Ascending aorta (tissue), 2 donors: ENCODE results near the gene CSTPP1. TPM values are rescaled to one million over a fixed set of nuclear protein-coding genes. Genes with fewer than 3 reads are reported as not detected.

Source experiments
- DNase-seq, 2 donors: peaks; one replicate each; pipeline ENCODE4 v3.0.0-alpha.2; 2019; ENCODE audit warnings: low spot score in 2 of 2
- H3K27ac ChIP-seq, 2 donors: fragments of 200-600 bp; sonication (generic); one replicate each; pipeline ENCODE4 v1.5.1; 2016 to 2017; ENCODE audit warnings: mild to moderate bottlenecking in 1 of 2
- H3K27me3 ChIP-seq: fragments of 200-600 bp; sonication (generic); one replicate; pipeline ENCODE4 v1.5.1; 2017
- H3K36me3 ChIP-seq, 2 donors: fragments of 200-600 bp; sonication (generic); one replicate each; pipeline ENCODE4 v1.5.1; 2016
- H3K4me1 ChIP-seq, 2 donors: fragments of 200-600 bp; sonication (generic); one replicate each; pipeline ENCODE4 v1.5.1; 2016 to 2017; ENCODE audit warnings: mild to moderate bottlenecking in 1 of 2
- H3K4me3 ChIP-seq, 2 donors: fragments of 200-600 bp; sonication (generic); one replicate each; pipeline ENCODE4 v1.5.1; 2016 to 2017; ENCODE audit warnings: mild to moderate bottlenecking in 1 of 2
- H3K9me3 ChIP-seq, 2 donors: fragments of 200-600 bp; sonication (generic); one replicate each; pipeline ENCODE4 v1.5.1; 2016
- CTCF ChIP-seq, 3 experiments: fragments of 200-600 bp in 2 of 3; fragments of 450-650 bp in 1 of 3; sonication (generic) in 2 of 3; IDR thresholded peaks; one replicate each; pipeline ENCODE4 v1.5.1; 2016 to 2019; ENCODE audit warnings: antibody characterized with exemption in 3 of 3, mild to moderate bottlenecking in 1 of 3, moderate library complexity in 1 of 3
- intact Hi-C: fragments of 100-400 bp; cut with DNase I; formaldehyde crosslinking; loops from one replicate; pipeline ENCODE4 v1.15.1; 2023
- total RNA-seq: library from RNA; depleted of rRNA; stranded (reverse); fragments of >200 nt; gene quantifications from one replicate; pipeline ENCODE4 v1.1.0, GENCODE V29; 2016

The CSTPP1 gene
- total RNA-seq, 1 donor from 2014 or later = 16.6 TPM

- Histone ChIP-seq H3K36me3 (no peaks in the 10 kb centered on the region), H3K27me3 (no peaks in the 10 kb centered on the region), H3K9me3 (no peaks in the 10 kb centered on the region), H3K4me1 (no peaks in the 10 kb centered on the region), H3K27ac (no peak overlapping the region), H3K4me3 (no peak overlapping the region)
- no peak for DNase-seq
- no peak for TF ChIP-seq CTCF (IDR thresholded peaks at IDR 0.05)
- intact Hi-C loops = no loop called here
Observed at GRCh38 chr11:46902694-46903093, 33.9 kb upstream of the CSTPP1 start.

- no peak overlapping the region for H3K27ac ChIP-seq
- no peaks in the 10 kb centered on the region for H3K9me3 ChIP-seq
- no peaks in the 10 kb centered on the region for H3K4me1 ChIP-seq
- DNase-seq = no peak
- intact Hi-C loops = no loop called here
- H3K27me3 ChIP-seq = no peaks in the 10 kb centered on the region
- no peak for TF ChIP-seq CTCF (IDR thresholded peaks at IDR 0.05)
- no peaks in the 10 kb centered on the region for H3K36me3 ChIP-seq
- no peak overlapping the region for H3K4me3 ChIP-seq
Observed at GRCh38 chr11:46903846-46904245, 32.7 kb upstream of the CSTPP1 start.

GRCh38 chr11:46905806-46906205 is 30.8 kb upstream of the CSTPP1 start:
- Histone ChIP-seq H3K4me1 (no peaks in the 10 kb centered on the region), H3K9me3 (no peaks in the 10 kb centered on the region), H3K27ac (no peak overlapping the region), H3K36me3 (no peaks in the 10 kb centered on the region), H3K4me3 (no peak overlapping the region), H3K27me3 (no peaks in the 10 kb centered on the region)
- no peak for DNase-seq
- intact Hi-C loops = no loop called here
- TF ChIP-seq CTCF (IDR thresholded peaks at IDR 0.05) = no peak

GRCh38 chr11:46906609-46907041 is 29.9 kb upstream of the CSTPP1 start:
- Histone ChIP-seq H3K36me3 (no peaks in the 10 kb centered on the region), H3K4me3 (no peak overlapping the region), H3K27me3 (no peaks in the 10 kb centered on the region), H3K27ac (no peak overlapping the region), H3K4me1 (no peaks in the 10 kb centered on the region), H3K9me3 (no peaks in the 10 kb centered on the region)
- intact Hi-C loops = no loop called here
- DNase-seq = no peak
- no peak for TF ChIP-seq CTCF (IDR thresholded peaks at IDR 0.05)

GRCh38 chr11:46907606-46908005 is 29.0 kb upstream of the CSTPP1 start:
- no peak for TF ChIP-seq CTCF (IDR thresholded peaks at IDR 0.05)
- Histone ChIP-seq H3K27me3 (no peaks in the 10 kb centered on the region), H3K27ac (no peak overlapping the region), H3K4me3 (no peak overlapping the region), H3K4me1 (no peaks in the 10 kb centered on the region), H3K36me3 (no peaks in the 10 kb centered on the region), H3K9me3 (no peaks in the 10 kb centered on the region)
- no peak for DNase-seq
- intact Hi-C loops = no loop called here

GRCh38 chr11:46912526-46913150 is 23.9 kb upstream of the CSTPP1 start:
- H3K4me1 ChIP-seq = peaks cover 2 to 4% of the 10 kb centered on the region in 2 donors
- no peaks in the 10 kb centered on the region for H3K36me3 ChIP-seq
- intact Hi-C loops = loop anchor here (10.0 kb wide), 1 partner anchor 502 kb away; no protein-coding TSS in a partner anchor
- no peak for DNase-seq
- no peak overlapping the region for H3K4me3 ChIP-seq
- H3K9me3 ChIP-seq = no peaks in the 10 kb centered on the region
- no peak overlapping the region for H3K27ac ChIP-seq
- no peaks in the 10 kb centered on the region for H3K27me3 ChIP-seq
- no peak for TF ChIP-seq CTCF (IDR thresholded peaks at IDR 0.05)
